Breast epithelium (tissue), 4 donors: ENCODE results near the gene SLC26A2. TPM values are rescaled to one million over a fixed set of nuclear protein-coding genes. Genes with fewer than 3 reads are reported as not detected.

Source experiments
- DNase-seq, 2 donors: peaks; one replicate each; pipeline ENCODE4 v3.0.0-alpha.2; 2019; ENCODE audit warnings: low spot score in 2 of 2
- H3K27ac ChIP-seq, 2 donors: fragments of 200-600 bp; sonication (generic) in 1 of 2; one replicate each; pipeline ENCODE4 v1.5.1; 2016 to 2019; ENCODE audit warnings: mild to moderate bottlenecking in 1 of 2
- H3K27me3 ChIP-seq, 2 donors: fragments of 200-600 bp; sonication (generic) in 1 of 2; one replicate each; pipeline versions ENCODE4 v1.5.1 to v1.6.0; 2017 to 2019; ENCODE audit warnings: control low read depth in 1 of 2, mild to moderate bottlenecking in 1 of 2
- H3K36me3 ChIP-seq: fragments of 200-600 bp; one replicate; pipeline ENCODE4 v1.5.1; 2019
- H3K4me1 ChIP-seq, 2 donors: fragments of 200-600 bp; sonication (generic); one replicate each; pipeline ENCODE4 v1.5.1; 2016 to 2019; ENCODE audit warnings: control low read depth in 1 of 2
- H3K4me3 ChIP-seq, 3 donors: fragments of 200-600 bp; sonication (generic); 1 replicate in 2 of 3; 2 replicates in 1 of 3; pipeline ENCODE4 v1.5.1; 2016 to 2019; ENCODE audit warnings: mild to moderate bottlenecking in 3 of 3, moderate library complexity in 2 of 3
- H3K9me3 ChIP-seq, 2 donors: fragments of 200-600 bp; sonication (generic) in 1 of 2; one replicate each; pipeline ENCODE4 v1.5.1; 2016 to 2019; ENCODE audit warnings: control low read depth in 1 of 2
- POLR2A ChIP-seq: fragments of 450-650 bp; IDR thresholded peaks from one replicate; pipeline ENCODE4 v1.6.1; 2016; ENCODE audit warnings: antibody characterized with exemption, mild to moderate bottlenecking, moderate library complexity
- POLR2AphosphoS5 ChIP-seq, 3 donors: sonication (generic); formaldehyde crosslinking; IDR thresholded peaks; one replicate each; pipeline ENCODE4 v1.6.1; 2017; ENCODE audit warnings: antibody characterized with exemption in 3 of 3
- intact Hi-C: fragments of 100-400 bp; cut with DNase I; formaldehyde crosslinking; loops from one replicate; pipeline ENCODE4 v1.15.1; 2023; ENCODE audit warnings: low total_unique reads
- total RNA-seq, 3 donors: library from RNA; depleted of rRNA; stranded (reverse); fragments of >200 nt; gene quantifications; one replicate each; pipeline ENCODE4 v1.1.0, GENCODE V29; 2016
- TF ChIP-seq, protein P1 (sequence below), 3 donors: fragments of 450-650 bp; IDR thresholded peaks; one replicate each; pipeline ENCODE4 v1.5.1; 2016 to 2017; ENCODE audit warnings: antibody characterized with exemption in 3 of 3, mild to moderate bottlenecking in 3 of 3, moderate library complexity in 3 of 3

Gene SLC26A2
- total RNA-seq, 3 donors from 2014 or later, result 10.6 to 103 (median 30.2) TPM

DNA sequence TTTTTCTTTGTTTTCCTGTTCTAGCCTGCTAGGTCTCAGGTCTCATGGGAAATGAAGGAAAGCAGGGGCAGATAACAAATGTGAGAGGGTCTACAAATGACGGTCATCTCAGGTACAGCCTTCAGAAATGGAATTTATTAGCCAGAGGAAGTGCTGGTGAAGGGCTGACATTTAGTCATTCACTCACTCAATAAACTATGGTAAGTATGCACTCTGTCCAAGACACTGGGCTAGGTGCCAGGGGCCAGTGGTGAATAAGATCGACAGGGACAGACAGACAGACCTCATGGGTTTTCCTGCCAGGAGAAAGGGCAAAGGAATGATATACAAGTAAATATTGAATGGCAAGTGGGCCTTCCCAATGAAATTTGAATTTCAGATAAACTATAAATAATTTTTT lies 22.3 kb upstream of the SLC26A2 start:
- peaks cover 0 to 12% of the 10 kb centered on the region in 2 donors for H3K4me1 ChIP-seq
- no peak for TF ChIP-seq POLR2A
- no peak for TF ChIP-seq POLR2AphosphoS5 (IDR thresholded peaks at IDR 0.05)
- TF ChIP-seq, protein P1, sequence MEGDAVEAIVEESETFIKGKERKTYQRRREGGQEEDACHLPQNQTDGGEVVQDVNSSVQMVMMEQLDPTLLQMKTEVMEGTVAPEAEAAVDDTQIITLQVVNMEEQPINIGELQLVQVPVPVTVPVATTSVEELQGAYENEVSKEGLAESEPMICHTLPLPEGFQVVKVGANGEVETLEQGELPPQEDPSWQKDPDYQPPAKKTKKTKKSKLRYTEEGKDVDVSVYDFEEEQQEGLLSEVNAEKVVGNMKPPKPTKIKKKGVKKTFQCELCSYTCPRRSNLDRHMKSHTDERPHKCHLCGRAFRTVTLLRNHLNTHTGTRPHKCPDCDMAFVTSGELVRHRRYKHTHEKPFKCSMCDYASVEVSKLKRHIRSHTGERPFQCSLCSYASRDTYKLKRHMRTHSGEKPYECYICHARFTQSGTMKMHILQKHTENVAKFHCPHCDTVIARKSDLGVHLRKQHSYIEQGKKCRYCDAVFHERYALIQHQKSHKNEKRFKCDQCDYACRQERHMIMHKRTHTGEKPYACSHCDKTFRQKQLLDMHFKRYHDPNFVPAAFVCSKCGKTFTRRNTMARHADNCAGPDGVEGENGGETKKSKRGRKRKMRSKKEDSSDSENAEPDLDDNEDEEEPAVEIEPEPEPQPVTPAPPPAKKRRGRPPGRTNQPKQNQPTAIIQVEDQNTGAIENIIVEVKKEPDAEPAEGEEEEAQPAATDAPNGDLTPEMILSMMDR (IDR thresholded peaks at IDR 0.05), result no peak

DNA sequence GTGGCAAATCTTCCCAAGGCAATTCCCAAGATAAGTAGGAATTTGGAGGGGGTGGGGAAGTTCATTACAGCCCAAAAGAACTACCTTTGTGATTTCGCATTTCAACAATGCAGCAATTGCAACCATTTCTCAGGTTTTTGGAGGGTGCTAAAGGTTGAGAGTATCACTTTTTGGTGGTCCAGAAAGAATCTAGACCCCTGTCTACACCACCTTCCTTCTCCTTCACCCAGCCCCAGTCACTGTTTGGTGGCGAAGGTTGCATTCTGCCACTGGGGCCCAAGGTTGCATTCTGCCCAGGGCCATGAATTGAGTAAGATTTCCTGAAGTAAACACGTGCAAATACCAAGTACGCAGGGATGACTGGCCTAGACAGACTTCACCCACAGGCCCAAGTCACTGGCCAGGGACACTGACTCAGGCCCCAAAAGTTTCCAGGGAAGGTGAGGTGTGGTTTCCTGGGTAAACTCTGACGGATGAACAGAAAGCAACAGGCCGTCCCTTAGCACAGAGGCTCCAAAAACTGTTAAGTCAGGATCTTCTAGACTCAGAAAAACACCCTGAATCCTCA lies 21.7 kb upstream of the SLC26A2 start:
- Histone ChIP-seq H3K4me3 (no peak overlapping the region), H3K27me3 (no peaks in the 10 kb centered on the region), H3K9me3 (no peaks in the 10 kb centered on the region), H3K27ac (peak overlapping the region; percentile 88 to 91), H3K36me3 (no peaks in the 10 kb centered on the region), H3K4me1 (peaks cover 0 to 12% of the 10 kb centered on the region in 2 donors)
- TF ChIP-seq, protein P1 (IDR thresholded peaks at IDR 0.05), result no peak
- TF ChIP-seq POLR2AphosphoS5 (IDR thresholded peaks at IDR 0.05), result peak in 2 of 3 donors; percentile 40 to 65
- DNase-seq, result peak; percentile 69 to 83
- intact Hi-C loops, result no loop called here

More for the DNA sequence above, 22.3 kb upstream of the SLC26A2 start:
- DNase-seq, result peak in 1 of 2 donors; percentile 67
- H3K9me3 ChIP-seq, result no peaks in the 10 kb centered on the region
- H3K36me3 ChIP-seq, result no peaks in the 10 kb centered on the region
- intact Hi-C loops, result no loop called here
- peak overlapping the region; percentile 88 to 91 for H3K27ac ChIP-seq
- H3K4me3 ChIP-seq, result no peak overlapping the region
- H3K27me3 ChIP-seq, result no peaks in the 10 kb centered on the region

DNA sequence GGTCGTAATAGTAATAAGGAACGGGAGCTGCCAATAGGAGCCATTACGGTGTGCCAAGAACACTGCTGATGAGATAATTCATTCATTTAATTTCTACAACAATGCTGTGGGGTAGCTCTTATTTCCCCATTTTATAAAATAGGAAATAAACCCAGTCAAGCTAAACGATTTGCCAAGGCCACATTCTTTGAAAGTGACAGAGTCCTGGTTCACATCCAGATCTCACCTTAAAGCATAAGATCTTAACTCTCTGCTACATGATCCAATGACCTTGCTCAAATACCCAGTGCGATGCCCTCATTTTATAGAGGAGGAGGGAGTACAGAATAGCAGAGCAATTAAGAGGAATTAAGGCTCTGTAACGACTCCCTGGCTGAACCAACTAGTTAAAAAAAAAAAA lies 21.0 kb upstream of the SLC26A2 start:
- Histone ChIP-seq H3K36me3 (no peaks in the 10 kb centered on the region), H3K4me3 (no peak overlapping the region), H3K27me3 (no peaks in the 10 kb centered on the region), H3K4me1 (peaks cover 0 to 12% of the 10 kb centered on the region in 2 donors), H3K9me3 (no peaks in the 10 kb centered on the region), H3K27ac (peak overlapping the region; percentile 88 to 91)
- TF ChIP-seq, protein P1 (IDR thresholded peaks at IDR 0.05), result no peak
- TF ChIP-seq POLR2A, result no peak
- TF ChIP-seq POLR2AphosphoS5 (IDR thresholded peaks at IDR 0.05), result no peak
- no peak for DNase-seq
- intact Hi-C loops, result no loop called here

DNA sequence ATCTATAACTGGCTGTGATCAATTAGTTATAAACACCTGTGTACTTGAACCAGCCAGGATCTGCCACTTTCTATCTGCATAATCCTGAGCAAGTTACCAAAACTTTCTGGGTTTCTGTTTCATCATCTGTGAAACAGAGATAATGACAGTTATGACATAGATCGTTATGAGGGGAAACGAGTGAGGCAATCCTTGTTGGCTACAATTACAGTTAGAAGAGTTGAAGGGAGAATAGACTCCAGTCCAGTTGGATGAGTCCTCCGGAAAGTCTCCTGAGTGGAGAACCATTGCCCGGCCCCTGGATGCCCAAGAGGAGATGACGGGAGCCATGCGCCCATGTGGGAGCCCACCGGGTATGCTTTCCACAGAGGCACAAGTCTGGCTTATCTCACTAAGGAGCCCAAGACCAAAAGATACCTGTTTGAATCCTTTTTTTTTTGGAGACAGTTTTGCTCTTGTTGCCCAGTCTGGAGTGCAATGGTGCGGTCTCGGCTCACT lies 20.4 kb upstream of the SLC26A2 start:
- no peaks in the 10 kb centered on the region for H3K36me3 ChIP-seq
- DNase-seq, result no peak
- intact Hi-C loops, result no loop called here
- H3K9me3 ChIP-seq, result no peaks in the 10 kb centered on the region
- no peaks in the 10 kb centered on the region for H3K27me3 ChIP-seq
- H3K27ac ChIP-seq, result peak overlapping the region; percentile 88 to 91
- TF ChIP-seq POLR2AphosphoS5 (IDR thresholded peaks at IDR 0.05) (no peak), POLR2A (no peak)
- TF ChIP-seq, protein P1 (IDR thresholded peaks at IDR 0.05), result no peak
- H3K4me1 ChIP-seq, result peaks cover 0 to 12% of the 10 kb centered on the region in 2 donors
- no peak overlapping the region for H3K4me3 ChIP-seq

DNA sequence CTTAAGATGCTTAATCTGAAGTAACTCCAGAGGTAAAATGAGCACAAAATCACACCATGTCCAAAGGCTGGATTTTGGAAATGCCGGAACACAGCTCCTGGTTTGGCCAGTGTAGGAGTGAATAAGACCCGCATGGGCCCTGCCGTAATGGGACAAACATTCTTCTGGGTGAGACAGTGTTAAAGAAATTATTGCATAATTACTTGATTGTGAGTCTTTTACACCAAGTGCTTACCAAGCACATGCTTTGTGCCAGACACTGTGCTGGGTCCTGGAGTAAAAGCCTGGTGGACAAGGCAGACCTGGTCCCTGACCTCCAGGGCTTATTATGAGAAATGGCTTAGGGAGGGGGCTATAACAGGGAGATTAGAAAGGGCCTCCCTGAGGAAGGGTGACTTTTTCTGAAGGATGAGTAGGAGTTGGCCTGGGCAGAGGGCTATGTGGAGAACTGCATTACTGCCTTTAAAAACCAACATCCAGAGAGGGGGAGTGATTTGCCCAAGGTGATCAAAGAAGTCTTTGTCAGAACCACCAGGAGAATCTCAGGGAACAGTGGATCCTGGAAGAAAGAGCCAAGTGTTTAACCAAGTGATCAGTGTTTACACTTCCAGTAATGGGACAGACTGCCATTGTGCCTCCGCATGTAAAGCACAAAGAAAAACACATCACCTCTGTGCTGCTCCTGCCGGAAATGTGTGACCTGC lies 19.5 kb upstream of the SLC26A2 start:
- H3K27ac ChIP-seq, result peak overlapping the region; percentile 88 to 91
- no peak overlapping the region for H3K4me3 ChIP-seq
- H3K9me3 ChIP-seq, result no peaks in the 10 kb centered on the region
- H3K4me1 ChIP-seq, result peaks cover 0 to 12% of the 10 kb centered on the region in 2 donors
- H3K36me3 ChIP-seq, result no peaks in the 10 kb centered on the region
- H3K27me3 ChIP-seq, result no peaks in the 10 kb centered on the region
- peak in 1 of 2 donors; percentile 51 for DNase-seq
- no peak for TF ChIP-seq POLR2A
- TF ChIP-seq, protein P1 (IDR thresholded peaks at IDR 0.05), result no peak
- TF ChIP-seq POLR2AphosphoS5 (IDR thresholded peaks at IDR 0.05), result peak in 1 of 3 donors; percentile 28
- intact Hi-C loops, result no loop called here
